ENCODE data around the gene HPS6.

The HPS6 gene

GRCh38 chr10:102069071-102069470 is 3.9 kb downstream of the HPS6 start:
- H3K4me3 ChIP-seq (replicated peaks; ENCODE audit: low read depth, low read length) = no peak overlapping the region
- DNase-seq (ENCODE audit: extremely low read depth, low read depth) = no peak
- TF ChIP-seq CTCF (IDR thresholded peaks at IDR 0.05; ENCODE audit: low read depth, low read length, missing control alignments) = no peak

GRCh38 chr10:102072673-102073527 is 7.8 kb downstream of the HPS6 start:
- no peak overlapping the region for H3K4me3 ChIP-seq (replicated peaks; ENCODE audit: low read depth, low read length)
- DNase-seq (ENCODE audit: extremely low read depth, low read depth) = peak; percentile 65
- peak; percentile 98 for TF ChIP-seq CTCF (IDR thresholded peaks at IDR 0.05; ENCODE audit: low read depth, low read length, missing control alignments)

GRCh38 chr10:102083541-102083940 is 18.4 kb downstream of the HPS6 start:
- DNase-seq (ENCODE audit: extremely low read depth, low read depth) = no peak
- no peak for TF ChIP-seq CTCF (IDR thresholded peaks at IDR 0.05; ENCODE audit: low read depth, low read length, missing control alignments)
- H3K4me3 ChIP-seq (replicated peaks; ENCODE audit: low read depth, low read length) = no peak overlapping the region

GRCh38 chr10:102085336-102085735 is 20.2 kb downstream of the HPS6 start:
- TF ChIP-seq CTCF (IDR thresholded peaks at IDR 0.05; ENCODE audit: low read depth, low read length, missing control alignments) = no peak
- H3K4me3 ChIP-seq (replicated peaks; ENCODE audit: low read depth, low read length) = no peak overlapping the region
- DNase-seq (ENCODE audit: extremely low read depth, low read depth) = no peak

GRCh38 chr10:102086196-102086595 is 21.0 kb downstream of the HPS6 start:
- TF ChIP-seq CTCF (IDR thresholded peaks at IDR 0.05; ENCODE audit: low read depth, low read length, missing control alignments) = no peak

GRCh38 chr10:102090772-102091171 is 25.6 kb downstream of the HPS6 start:
- no peak for TF ChIP-seq CTCF (IDR thresholded peaks at IDR 0.05; ENCODE audit: low read depth, low read length, missing control alignments)
- H3K4me3 ChIP-seq (replicated peaks; ENCODE audit: low read depth, low read length) = no peak overlapping the region
- no peak for DNase-seq (ENCODE audit: extremely low read depth, low read depth)

More at GRCh38 chr10:102086196-102086595, 21.0 kb downstream of the HPS6 start:
- no peak for DNase-seq (ENCODE audit: extremely low read depth, low read depth)
- no peak overlapping the region for H3K4me3 ChIP-seq (replicated peaks; ENCODE audit: low read depth, low read length)
